Esophagus muscularis mucosa (tissue), 4 donors: Measurements from ENCODE around the gene GRK2. TPM values are rescaled to one million over a fixed set of nuclear protein-coding genes. Genes with fewer than 3 reads are reported as not detected.

Experiments
- DNase-seq: peaks from one replicate; pipeline ENCODE4 v3.0.0-alpha.2; 2017; ENCODE audit errors: extremely low spot score
- H3K27ac ChIP-seq, 4 donors: fragments of 200-600 bp; sonication (generic); replicated peaks in 1 of 4; 1 replicate in 3 of 4; 2 replicates in 1 of 4; pipeline ENCODE4 v1.5.1; 2016 to 2019; ENCODE audit warnings: mild to moderate bottlenecking in 1 of 4
- H3K27me3 ChIP-seq, 4 donors: fragments of 200-600 bp; sonication (generic); one replicate each; pipeline versions ENCODE4 v1.5.1 to v1.6.0; 2016 to 2019
- H3K36me3 ChIP-seq, 4 donors: fragments of 200-600 bp; sonication (generic); one replicate each; pipeline ENCODE4 v1.5.1; 2016 to 2019
- H3K4me1 ChIP-seq, 4 donors: fragments of 200-600 bp; sonication (generic); one replicate each; pipeline ENCODE4 v1.5.1; 2016 to 2019
- H3K4me3 ChIP-seq, 4 donors: fragments of 200-600 bp; sonication (generic); 1 replicate in 2 of 4; 2 replicates in 2 of 4; pipeline ENCODE4 v1.5.1; 2016 to 2019; ENCODE audit warnings: mild to moderate bottlenecking in 4 of 4, moderate library complexity in 1 of 4
- H3K9me3 ChIP-seq, 4 donors: fragments of 200-600 bp; sonication (generic); 1 replicate in 3 of 4; 2 replicates in 1 of 4; pipeline ENCODE4 v1.5.1; 2016 to 2019
- CTCF ChIP-seq, 3 experiments: fragments of 200-600 bp in 2 of 3; fragments of 450-650 bp in 1 of 3; sonication (generic) in 2 of 3; IDR thresholded peaks; one replicate each; pipeline ENCODE4 v1.5.1; 2017 to 2019; ENCODE audit warnings: antibody characterized with exemption in 3 of 3, mild to moderate bottlenecking in 2 of 3, moderate library complexity in 1 of 3
- EP300 ChIP-seq: sonication (generic); formaldehyde crosslinking; IDR thresholded peaks from one replicate; pipeline ENCODE4 v1.6.1; 2017; ENCODE audit warnings: antibody characterized with exemption
- POLR2A ChIP-seq: fragments of 450-650 bp; IDR thresholded peaks from one replicate; pipeline ENCODE4 v1.6.1; 2017; ENCODE audit warnings: antibody characterized with exemption, moderate library complexity, mild to moderate bottlenecking, low read depth
- POLR2AphosphoS5 ChIP-seq, 2 donors: sonication (generic); formaldehyde crosslinking; IDR thresholded peaks; one replicate each; pipeline ENCODE4 v1.6.1; 2017; ENCODE audit warnings: antibody characterized with exemption in 2 of 2
- WGBS: methylation state at CpG from one replicate; pipeline ENCODE4 v1.1.5; 2018; 5-methylcytosine and 5-hydroxymethylcytosine counted together
- intact Hi-C: fragments of 100-400 bp; cut with DNase I; formaldehyde crosslinking; loops from one replicate; pipeline ENCODE4 v1.15.1; 2023
- total RNA-seq, 4 donors: library from RNA; depleted of rRNA; stranded (reverse); fragments of >200 nt; gene quantifications; one replicate each; pipeline versions ENCODE4 v1.1.0 to v1.2.1, GENCODE V29; 2016

Gene GRK2
- total RNA-seq, 4 donors from 2014 or later: 46.9 to 68.8 (median 59.5) TPM

GRCh38 chr11:67239783-67240575 lies 26.3 kb upstream of the GRK2 start:
- Histone ChIP-seq H3K9me3 (no peaks in the 10 kb centered on the region), H3K36me3 (peaks cover 8 to 35% (median 19%) of the 10 kb centered on the region in 4 donors), H3K27ac (peak overlapping the region; percentile 89 to 95 (median 93)), H3K27me3 (no peaks in the 10 kb centered on the region), H3K4me1 (peaks cover 39 to 63% (median 56%) of the 10 kb centered on the region in 4 donors), H3K4me3 (peak overlapping the region; percentile 68 to 75 (median 70))
- WGBS: under 1% methylated on average over 27 of the region's 31 CpGs
- TF ChIP-seq POLR2A: peak; percentile 78
- TF ChIP-seq CTCF (IDR thresholded peaks at IDR 0.05): peak in 2 of 3 experiments; percentile 14 to 23
- TF ChIP-seq POLR2AphosphoS5 (IDR thresholded peaks at IDR 0.05): peak; percentile 98
- TF ChIP-seq EP300: no peak
- intact Hi-C loops: loop anchor here (5.0 kb wide), 1 partner anchor 123 kb away; the partner anchor contains the start of gene KDM2A
- peak; percentile 99 for DNase-seq

- TF ChIP-seq POLR2AphosphoS5 (IDR thresholded peaks at IDR 0.05): peak; percentile 33 to 59
- no peak for TF ChIP-seq EP300
- 1% methylated on average over 16 of the region's 16 CpGs for WGBS
- Histone ChIP-seq H3K4me3 (peak overlapping the region; percentile 68 to 75 (median 70)), H3K4me1 (peaks cover 39 to 63% (median 56%) of the 10 kb centered on the region in 4 donors), H3K27me3 (no peaks in the 10 kb centered on the region), H3K27ac (peak overlapping the region; percentile 89 to 95 (median 93)), H3K9me3 (no peaks in the 10 kb centered on the region), H3K36me3 (peaks cover 16 to 38% (median 27%) of the 10 kb centered on the region in 4 donors)
- no peak for DNase-seq
- intact Hi-C loops: loop anchor here (5.0 kb wide), 1 partner anchor 123 kb away; the partner anchor contains the start of gene KDM2A
Observed at GRCh38 chr11:67240576-67241389, 25.5 kb upstream of the GRK2 start.

GRCh38 chr11:67242548-67242947 lies 23.7 kb upstream of the GRK2 start:
- peak overlapping the region in 2 of 4 donors; percentile 95 for H3K27ac ChIP-seq
- H3K4me1 ChIP-seq: peaks cover 39 to 64% (median 57%) of the 10 kb centered on the region in 4 donors
- TF ChIP-seq POLR2AphosphoS5 (IDR thresholded peaks at IDR 0.05) (no peak), POLR2A (no peak), EP300 (no peak), CTCF (IDR thresholded peaks at IDR 0.05) (no peak)
- no peaks in the 10 kb centered on the region for H3K27me3 ChIP-seq
- intact Hi-C loops: loop anchor here (5.0 kb wide), 1 partner anchor 125 kb away; the partner anchor contains the start of gene KDM2A
- WGBS: 64% methylated on average over 1 of the region's 1 CpG
- no peaks in the 10 kb centered on the region for H3K9me3 ChIP-seq
- DNase-seq: no peak
- peaks cover 29 to 52% (median 43%) of the 10 kb centered on the region in 4 donors for H3K36me3 ChIP-seq
- H3K4me3 ChIP-seq: peak overlapping the region in 2 of 4 donors; percentile 70 to 71

- Histone ChIP-seq H3K27ac (peak overlapping the region in 1 of 4 donors; percentile 95), H3K9me3 (no peaks in the 10 kb centered on the region), H3K36me3 (peaks cover 34 to 57% (median 48%) of the 10 kb centered on the region in 4 donors), H3K27me3 (no peaks in the 10 kb centered on the region), H3K4me1 (peaks cover 39 to 68% (median 58%) of the 10 kb centered on the region in 4 donors), H3K4me3 (no peak overlapping the region)
- no peak for TF ChIP-seq CTCF (IDR thresholded peaks at IDR 0.05)
- TF ChIP-seq POLR2AphosphoS5 (IDR thresholded peaks at IDR 0.05): no peak
- TF ChIP-seq EP300: no peak
- TF ChIP-seq POLR2A: no peak
- WGBS: 73% methylated on average over 2 of the region's 2 CpGs
- intact Hi-C loops: loop anchor here (5.0 kb wide), 1 partner anchor 126 kb away; the partner anchor contains the start of gene KDM2A
- no peak for DNase-seq
Observed at GRCh38 chr11:67243051-67243450, 23.2 kb upstream of the GRK2 start.
